Liver (tissue), 9 donors: ENCODE measurements around the gene CASZ1. TPM values are rescaled to one million over a fixed set of nuclear protein-coding genes. Genes with fewer than 3 reads are reported as not detected.

Source experiments
- DNase-seq: peaks from one replicate; pipeline ENCODE4 v3.0.0-alpha.2; 2017; ENCODE audit warnings: low spot score
- H3K27ac ChIP-seq, 2 donors: one replicate each; pipeline ENCODE4 v1.7.0; 2013; ENCODE audit warnings: inconsistent platforms in 2 of 2, low read length in 2 of 2, control low read depth in 1 of 2, low read depth in 1 of 2, mild to moderate bottlenecking in 1 of 2
- H3K27me3 ChIP-seq, 4 donors: one replicate each; pipeline versions ENCODE4 v1.6.1 to v1.7.0; 2013; ENCODE audit warnings: low read length in 3 of 4, inconsistent platforms in 1 of 4, mild to moderate bottlenecking in 1 of 4, moderate library complexity in 1 of 4; ENCODE audit not compliant: control insufficient read depth in 4 of 4, insufficient read depth in 4 of 4
- H3K36me3 ChIP-seq, 4 donors: one replicate each; pipeline versions ENCODE4 v1.6.1 to v1.7.0; 2013; ENCODE audit warnings: low read length in 3 of 4, mild to moderate bottlenecking in 3 of 4, low read depth in 1 of 4, moderate library complexity in 1 of 4; ENCODE audit not compliant: control insufficient read depth in 4 of 4, insufficient read depth in 3 of 4
- H3K4me1 ChIP-seq, 4 donors: one replicate each; pipeline versions ENCODE4 v1.6.1 to v1.7.0; 2013; ENCODE audit warnings: low read length in 3 of 4, mild to moderate bottlenecking in 3 of 4, moderate library complexity in 1 of 4; ENCODE audit not compliant: control insufficient read depth in 4 of 4, insufficient read depth in 4 of 4
- H3K4me3 ChIP-seq, 3 donors: one replicate each; pipeline versions ENCODE4 v1.6.1 to v1.7.0; 2013; ENCODE audit warnings: low read length in 3 of 3, control low read depth in 1 of 3, low read depth in 1 of 3, mild to moderate bottlenecking in 1 of 3
- H3K9ac ChIP-seq, 2 donors: one replicate each; pipeline ENCODE4 v1.7.0; 2013; ENCODE audit warnings: low read length in 2 of 2, mild to moderate bottlenecking in 2 of 2, moderate library complexity in 2 of 2, control low read depth in 1 of 2, low read depth in 1 of 2
- H3K9me3 ChIP-seq, 4 donors: one replicate each; pipeline versions ENCODE4 v1.6.1 to v1.7.0; 2013; ENCODE audit warnings: low read length in 3 of 4; ENCODE audit not compliant: control insufficient read depth in 4 of 4
- ATF3 ChIP-seq: IDR thresholded peaks from 2 replicates; pipeline ENCODE4 v1.6.1; 2016; ENCODE audit warnings: antibody characterized with exemption
- EGR1 ChIP-seq, 2 donors: IDR thresholded peaks; 2 replicates each; pipeline ENCODE4 v1.6.1; 2016 to 2018; ENCODE audit warnings: antibody characterized with exemption in 2 of 2, low read depth in 2 of 2
- GABPA ChIP-seq, 2 donors: IDR thresholded peaks in 1 of 2; conservative IDR thresholded peaks in 1 of 2; 2 replicates each; pipeline ENCODE4 v1.6.1; 2016; ENCODE audit warnings: antibody characterized with exemption in 2 of 2, mild to moderate bottlenecking in 1 of 2, moderate library complexity in 1 of 2
- HNF4A ChIP-seq, 2 donors: conservative IDR thresholded peaks; 2 replicates each; pipeline ENCODE4 v1.6.1; 2016; ENCODE audit warnings: antibody characterized with exemption in 2 of 2, mild to moderate bottlenecking in 2 of 2
- HNF4G ChIP-seq: IDR thresholded peaks from 2 replicates; pipeline ENCODE4 v1.6.1; 2016; ENCODE audit warnings: antibody characterized with exemption
- JUND ChIP-seq, 2 donors: IDR thresholded peaks; 2 replicates each; pipeline ENCODE4 v1.6.1; 2016; ENCODE audit warnings: antibody characterized with exemption in 2 of 2
- MAX ChIP-seq: IDR thresholded peaks from 2 replicates; pipeline ENCODE4 v1.6.1; 2016; ENCODE audit warnings: antibody characterized with exemption
- NR2F2 ChIP-seq: IDR thresholded peaks from 2 replicates; pipeline ENCODE4 v1.6.1; 2016; ENCODE audit warnings: antibody characterized with exemption
- RAD21 ChIP-seq, 2 donors: IDR thresholded peaks; 2 replicates each; pipeline ENCODE4 v1.6.1; 2016; ENCODE audit warnings: antibody characterized with exemption in 2 of 2, mild to moderate bottlenecking in 2 of 2
- REST ChIP-seq: IDR thresholded peaks from 2 replicates; pipeline ENCODE4 v1.6.1; 2016; ENCODE audit warnings: antibody characterized with exemption, mild to moderate bottlenecking
- SP1 ChIP-seq: IDR thresholded peaks from 2 replicates; pipeline ENCODE4 v1.6.1; 2018; ENCODE audit warnings: antibody characterized with exemption, mild to moderate bottlenecking
- TAF1 ChIP-seq: conservative IDR thresholded peaks from 2 replicates; pipeline ENCODE4 v1.6.1; 2016; ENCODE audit warnings: antibody characterized with exemption, mild to moderate bottlenecking
- YY1 ChIP-seq: IDR thresholded peaks from 2 replicates; pipeline ENCODE4 v1.6.1; 2016; ENCODE audit warnings: antibody characterized with exemption, mild to moderate bottlenecking
- WGBS: extraction: QIAGEN DNeasy Blood & Tissue Kit; methylation state at CpG from one replicate; pipeline ENCODE4 v1.1.7; 2013; 5-methylcytosine and 5-hydroxymethylcytosine counted together
- polyA plus RNA-seq, 2 donors: library from polyadenylated mRNA; stranded (reverse) in 1 of 2; unstranded in 1 of 2; fragments of 200-250 nt in 1 of 2; fragments of >200 nt in 1 of 2; fragmentation: Nextera tagmentation in 1 of 2; extraction: Ambion mirVana in 1 of 2; gene quantifications; one replicate each; pipeline versions ENCODE4 v1.2.1 to v1.2.3, GENCODE V29; 2013 to 2015
- total RNA-seq, 2 donors: library from RNA; depleted of rRNA; stranded (reverse); fragments of >200 nt; gene quantifications; one replicate each; pipeline ENCODE4 v1.2.3, GENCODE V29; 2014
- TF ChIP-seq, protein P1 (sequence below): fragments of 150-350 bp; IDR thresholded peaks from 2 replicates; pipeline ENCODE4 v1.5.1; 2017; ENCODE audit warnings: improper control_type of control experiment, low read depth, low read length; ENCODE audit not compliant: missing input control
- TF ChIP-seq, protein P2 (sequence below): IDR thresholded peaks from 2 replicates; pipeline ENCODE4 v1.6.1; 2016; ENCODE audit warnings: antibody characterized with exemption
- donor health status: healthy.
- donor health status: healthy.
- donor health status: healthy.
- donor health status: healthy.
- donor health status: healthy.

Gene CASZ1
- total and polyA plus RNA-seq, 4 donors = 1.0 to 3.5 (median 1.9) TPM

DNA sequence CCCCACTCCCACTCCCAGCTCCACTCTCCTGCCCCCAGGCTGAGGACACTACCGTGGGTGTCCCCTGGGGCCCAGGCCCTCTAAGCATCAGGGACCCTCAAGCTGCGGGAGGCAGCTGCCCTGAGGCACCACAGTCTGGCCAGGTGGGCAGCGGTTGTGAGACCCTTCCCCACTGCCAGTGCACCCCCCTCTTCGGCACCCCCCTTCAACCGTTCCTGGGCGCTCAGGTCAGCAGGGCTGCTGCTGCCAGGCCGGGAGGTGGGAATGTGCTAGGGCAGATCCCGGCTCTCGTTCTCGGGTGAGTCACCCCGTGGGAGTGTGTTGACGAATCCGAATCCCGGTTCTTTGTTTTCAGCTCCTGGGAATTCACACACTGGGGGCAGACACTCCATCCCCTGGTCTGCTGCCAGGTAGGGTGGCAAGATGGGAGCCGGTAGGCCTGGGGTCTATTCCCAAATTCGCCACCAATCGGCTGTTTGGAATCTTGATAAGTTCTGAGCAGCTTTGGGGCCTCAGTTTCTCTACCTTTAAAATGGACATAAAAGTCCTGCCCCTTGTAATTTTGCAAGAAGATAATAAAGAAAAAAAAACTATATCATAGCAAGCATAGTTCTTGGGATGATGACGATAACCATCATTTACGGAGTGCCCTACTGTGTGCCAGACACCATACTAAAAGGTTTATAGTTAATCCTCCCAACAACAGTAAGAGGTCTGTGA is 28.5 kb upstream of the CASZ1 start:
- TF ChIP-seq, protein P1, sequence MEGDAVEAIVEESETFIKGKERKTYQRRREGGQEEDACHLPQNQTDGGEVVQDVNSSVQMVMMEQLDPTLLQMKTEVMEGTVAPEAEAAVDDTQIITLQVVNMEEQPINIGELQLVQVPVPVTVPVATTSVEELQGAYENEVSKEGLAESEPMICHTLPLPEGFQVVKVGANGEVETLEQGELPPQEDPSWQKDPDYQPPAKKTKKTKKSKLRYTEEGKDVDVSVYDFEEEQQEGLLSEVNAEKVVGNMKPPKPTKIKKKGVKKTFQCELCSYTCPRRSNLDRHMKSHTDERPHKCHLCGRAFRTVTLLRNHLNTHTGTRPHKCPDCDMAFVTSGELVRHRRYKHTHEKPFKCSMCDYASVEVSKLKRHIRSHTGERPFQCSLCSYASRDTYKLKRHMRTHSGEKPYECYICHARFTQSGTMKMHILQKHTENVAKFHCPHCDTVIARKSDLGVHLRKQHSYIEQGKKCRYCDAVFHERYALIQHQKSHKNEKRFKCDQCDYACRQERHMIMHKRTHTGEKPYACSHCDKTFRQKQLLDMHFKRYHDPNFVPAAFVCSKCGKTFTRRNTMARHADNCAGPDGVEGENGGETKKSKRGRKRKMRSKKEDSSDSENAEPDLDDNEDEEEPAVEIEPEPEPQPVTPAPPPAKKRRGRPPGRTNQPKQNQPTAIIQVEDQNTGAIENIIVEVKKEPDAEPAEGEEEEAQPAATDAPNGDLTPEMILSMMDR = no peak
- no peak for TF ChIP-seq HNF4A (conservative IDR thresholded peaks at IDR 0.05)
- no peak for TF ChIP-seq SP1
- no peak for TF ChIP-seq ATF3
- TF ChIP-seq HNF4G = no peak
- no peak for TF ChIP-seq GABPA (IDR thresholded peaks at IDR 0.05 in 1 of 2, conservative IDR thresholded peaks at IDR 0.05 in 1 of 2)
- TF ChIP-seq REST = no peak
- TF ChIP-seq JUND (IDR thresholded peaks at IDR 0.05) = no peak
- TF ChIP-seq, protein P2, sequence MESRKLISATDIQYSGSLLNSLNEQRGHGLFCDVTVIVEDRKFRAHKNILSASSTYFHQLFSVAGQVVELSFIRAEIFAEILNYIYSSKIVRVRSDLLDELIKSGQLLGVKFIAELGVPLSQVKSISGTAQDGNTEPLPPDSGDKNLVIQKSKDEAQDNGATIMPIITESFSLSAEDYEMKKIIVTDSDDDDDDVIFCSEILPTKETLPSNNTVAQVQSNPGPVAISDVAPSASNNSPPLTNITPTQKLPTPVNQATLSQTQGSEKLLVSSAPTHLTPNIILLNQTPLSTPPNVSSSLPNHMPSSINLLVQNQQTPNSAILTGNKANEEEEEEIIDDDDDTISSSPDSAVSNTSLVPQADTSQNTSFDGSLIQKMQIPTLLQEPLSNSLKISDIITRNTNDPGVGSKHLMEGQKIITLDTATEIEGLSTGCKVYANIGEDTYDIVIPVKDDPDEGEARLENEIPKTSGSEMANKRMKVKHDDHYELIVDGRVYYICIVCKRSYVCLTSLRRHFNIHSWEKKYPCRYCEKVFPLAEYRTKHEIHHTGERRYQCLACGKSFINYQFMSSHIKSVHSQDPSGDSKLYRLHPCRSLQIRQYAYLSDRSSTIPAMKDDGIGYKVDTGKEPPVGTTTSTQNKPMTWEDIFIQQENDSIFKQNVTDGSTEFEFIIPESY = no peak
- Histone ChIP-seq H3K9me3 (no peaks in the 10 kb centered on the region), H3K4me1 (peaks cover 0 to 8% (median 4%) of the 10 kb centered on the region in 4 donors), H3K27me3 (no peaks in the 10 kb centered on the region), H3K4me3 (no peak overlapping the region), H3K36me3 (no peaks in the 10 kb centered on the region), H3K27ac (no peak overlapping the region), H3K9ac (no peak overlapping the region)
- DNase-seq = no peak
- 69% methylated on average over 19 of the region's 19 CpGs for WGBS

GRCh38 chr1:10823000-10823401 is 26.6 kb upstream of the CASZ1 start:
- Histone ChIP-seq H3K27me3 (no peaks in the 10 kb centered on the region), H3K9ac (no peak overlapping the region), H3K4me1 (no peaks in the 10 kb centered on the region), H3K27ac (no peak overlapping the region), H3K9me3 (no peaks in the 10 kb centered on the region), H3K4me3 (no peak overlapping the region), H3K36me3 (no peaks in the 10 kb centered on the region)
- DNase-seq = no peak
- WGBS = 88% methylated on average over 14 of the region's 14 CpGs
- TF ChIP-seq SP1 (no peak), TAF1 (no peak), NR2F2 (no peak), REST (no peak), MAX (no peak), YY1 (no peak), RAD21 (IDR thresholded peaks at IDR 0.05) (no peak), EGR1 (IDR thresholded peaks at IDR 0.05; ENCODE audit: low read depth in 2 of 2) (no peak)
- TF ChIP-seq, protein P2 = no peak
